ENCODE results near the gene ANXA8L1.
"Not testable (repeated sequence)": the region's sequence is repeated elsewhere in the genome, so short reads cannot be mapped to it uniquely, and the experiment has no call there.

The ANXA8L1 gene

GRCh38 chr10:46398212-46398886 lies 22.8 kb downstream of the ANXA8L1 start:
- peak in 1 of 3 experiments; percentile 11 for DNase-seq

- not testable (repeated sequence) for DNase-seq
These were observed 34.0 kb downstream of the ANXA8L1 start for GRCh38 chr10:46409556-46409955.

GRCh38 chr10:46411123-46411522 lies 35.5 kb downstream of the ANXA8L1 start:
- DNase-seq, result not testable (repeated sequence)

- not testable (repeated sequence) for DNase-seq
These were observed 37.1 kb downstream of the ANXA8L1 start for GRCh38 chr10:46412665-46413064.

GRCh38 chr10:46415291-46415690 lies 39.7 kb downstream of the ANXA8L1 start:
- DNase-seq, result not testable (repeated sequence)

- DNase-seq, result not testable (repeated sequence)
These were observed 42.7 kb downstream of the ANXA8L1 start for GRCh38 chr10:46418283-46418682.

- not testable (repeated sequence) for DNase-seq
These were observed 44.2 kb downstream of the ANXA8L1 start for GRCh38 chr10:46419570-46420379.

- not testable (repeated sequence) for DNase-seq
These were observed 48.0 kb downstream of the ANXA8L1 start for GRCh38 chr10:46423550-46423949.

- not testable (repeated sequence) for DNase-seq
These were observed 65.4 kb downstream of the ANXA8L1 start for GRCh38 chr10:46440942-46441341.
